NCI-H2107 treated with DMSO at 0.1 percent for 48 hours (cell line): ENCODE results near the gene DBNDD2.

ENCODE experiments used
- DNase-seq: peaks from one replicate; lab custom pipeline; 2025; ENCODE audit not compliant: unreplicated experiment; lab: John Stamatoyannopoulos, UW

DBNDD2 gene

GRCh38 chr20:45407783-45408645, at the start of gene DBNDD2:
Gene DBNDD2, plus strand, starts transcription at chr20:45408289. Its CDS starts 179 bp downstream, at chr20:45408468.
- no peak for DNase-seq

GRCh38 chr20:45359069-45359405, 49.1 kb upstream of the DBNDD2 start:
- DNase-seq, result no peak

- no peak for DNase-seq
Measured at GRCh38 chr20:45359406-45360148, 48.5 kb upstream of the DBNDD2 start.

- DNase-seq, result no peak
Measured at GRCh38 chr20:45361793-45362192, 46.3 kb upstream of the DBNDD2 start.

- DNase-seq, result peak; percentile 98
Measured at GRCh38 chr20:45362804-45363610, 45.1 kb upstream of the DBNDD2 start, which contains the start of gene SYS1. Gene SYS1, plus strand, starts transcription at chr20:45363156. Its CDS starts 376 bp downstream, at chr20:45363532.

- no peak for DNase-seq
Measured at GRCh38 chr20:45363611-45364492, 44.2 kb upstream of the DBNDD2 start.

- DNase-seq, result no peak
Measured at GRCh38 chr20:45365444-45365970, 42.6 kb upstream of the DBNDD2 start.

GRCh38 chr20:45366192-45366591, 41.9 kb upstream of the DBNDD2 start:
- DNase-seq, result no peak

GRCh38 chr20:45366631-45367030, 41.5 kb upstream of the DBNDD2 start:
- DNase-seq, result no peak

GRCh38 chr20:45367126-45367525, 41.0 kb upstream of the DBNDD2 start:
- DNase-seq, result no peak

- DNase-seq, result no peak
Measured at GRCh38 chr20:45368221-45368980, 39.7 kb upstream of the DBNDD2 start.

GRCh38 chr20:45370571-45371160, 37.4 kb upstream of the DBNDD2 start:
- no peak for DNase-seq

- DNase-seq, result no peak
Measured at GRCh38 chr20:45372241-45372640, 35.8 kb upstream of the DBNDD2 start.

- no peak for DNase-seq
Measured at GRCh38 chr20:45372646-45373352, 35.3 kb upstream of the DBNDD2 start.

GRCh38 chr20:45373353-45374100, 34.6 kb upstream of the DBNDD2 start:
- peak; percentile 7 for DNase-seq

GRCh38 chr20:45374101-45374467, 34.0 kb upstream of the DBNDD2 start:
- DNase-seq, result no peak

GRCh38 chr20:45374966-45375365, 33.1 kb upstream of the DBNDD2 start:
- no peak for DNase-seq

GRCh38 chr20:45377269-45377668, 30.8 kb upstream of the DBNDD2 start:
- peak; percentile 4 for DNase-seq
